Smooth muscle cell (in vitro differentiated cells): Measurements from ENCODE around the gene FBXL22. TPM values are rescaled to one million over a fixed set of nuclear protein-coding genes. Genes with fewer than 3 reads are reported as not detected.

ENCODE experiments used
- DNase-seq: peaks from one replicate; lab custom pipeline; 2025; ENCODE audit not compliant: unreplicated experiment; lab: John Stamatoyannopoulos, UW
- H2AFZ ChIP-seq: fragments of 200-600 bp; sonication (generic); 2 replicates; pipeline ENCODE4 v1.6.0; 2016; ENCODE audit warnings: antibody characterized with exemption, low read depth, mild to moderate bottlenecking
- H3F3A ChIP-seq: fragments of 200-600 bp; sonication (generic); 2 replicates; pipeline ENCODE4 v1.6.0; 2017; ENCODE audit warnings: antibody characterized with exemption, low read depth
- H3K27ac ChIP-seq: fragments of 200-600 bp; sonication (generic); 2 replicates; pipeline ENCODE4 v1.5.1; 2016; ENCODE audit warnings: low read depth, mild to moderate bottlenecking
- H3K27me3 ChIP-seq: fragments of 200-600 bp; sonication (generic); 2 replicates; pipeline ENCODE4 v1.6.1; 2016; ENCODE audit warnings: low read depth, mild to moderate bottlenecking
- H3K36me3 ChIP-seq: fragments of 200-600 bp; sonication (generic); 2 replicates; pipeline ENCODE4 v1.5.1; 2016; ENCODE audit warnings: low read depth
- H3K4me1 ChIP-seq: fragments of 200-600 bp; sonication (generic); 2 replicates; pipeline ENCODE4 v1.5.1; 2016; ENCODE audit warnings: low read depth
- H3K4me2 ChIP-seq: fragments of 200-600 bp; sonication (generic); 2 replicates; pipeline ENCODE4 v1.6.0; 2016; ENCODE audit warnings: mild to moderate bottlenecking
- H3K4me3 ChIP-seq: fragments of 200-600 bp; sonication (generic); 2 replicates; pipeline ENCODE4 v1.5.1; 2016; ENCODE audit warnings: mild to moderate bottlenecking
- H3K79me2 ChIP-seq: fragments of 200-600 bp; sonication (generic); 2 replicates; pipeline ENCODE4 v1.6.0; 2016; ENCODE audit warnings: low read depth, mild to moderate bottlenecking
- H3K9ac ChIP-seq: fragments of 200-600 bp; sonication (generic); 2 replicates; pipeline ENCODE4 v1.6.0; 2016; ENCODE audit warnings: low read depth
- H3K9me3 ChIP-seq: fragments of 200-600 bp; sonication (generic); replicated peaks from 2 replicates; pipeline ENCODE4 v1.5.1; 2016; ENCODE audit warnings: low read depth
- H4K20me1 ChIP-seq: fragments of 200-600 bp; sonication (generic); 2 replicates; pipeline ENCODE4 v1.6.0; 2016; ENCODE audit warnings: low read depth
- CTCF ChIP-seq: fragments of 200-600 bp; sonication (generic); IDR thresholded peaks from 2 replicates; pipeline ENCODE4 v1.5.1; 2017; ENCODE audit warnings: borderline replicate concordance, mild to moderate bottlenecking, antibody characterized with exemption; ENCODE audit not compliant: insufficient read depth, poor library complexity, severe bottlenecking
- WGBS: methylation state at CpG from one replicate; pipeline ENCODE4 v1.1.7; 2016; ENCODE audit warnings: low lambda C conversion rate; 5-methylcytosine and 5-hydroxymethylcytosine counted together
- polyA plus RNA-seq: library from polyadenylated mRNA; unstranded; fragments of >200 nt; fragmentation: Nextera tagmentation; extraction: Ambion mirVana; gene quantifications from 2 replicates; pipeline ENCODE4 v1.2.1, GENCODE V29; 2016
- total RNA-seq: library from RNA; depleted of rRNA; stranded (reverse); fragments of >200 nt; gene quantifications from 2 replicates; pipeline ENCODE4 v1.2.3, GENCODE V29; 2014

Gene FBXL22
- total and polyA plus RNA-seq, 2 experiments from 2014 or later = 0.35 TPM; not detected in 1

- Histone ChIP-seq H3K9ac (no peak overlapping the region), H3K27ac (no peak overlapping the region), H2AFZ (no peak overlapping the region), H3F3A (no peaks in the 10 kb centered on the region), H3K4me1 (no peaks in the 10 kb centered on the region), H3K9me3 (peaks cover 6% of the 10 kb centered on the region), H3K79me2 (no peaks in the 10 kb centered on the region), H3K4me3 (no peak overlapping the region), H3K27me3 (no peaks in the 10 kb centered on the region), H3K36me3 (peaks cover 26% of the 10 kb centered on the region), H4K20me1 (no peaks in the 10 kb centered on the region), H3K4me2 (no peak overlapping the region)
- 100% methylated on average over 1 of the region's 1 CpG for WGBS
- TF ChIP-seq CTCF = no peak
- DNase-seq = no peak
These were observed 41.7 kb downstream of the FBXL22 start for GRCh38 chr15:63638839-63639238.

GRCh38 chr15:63640146-63640545 is 43.0 kb downstream of the FBXL22 start:
- Histone ChIP-seq H3K4me3 (no peak overlapping the region), H3K27ac (no peak overlapping the region)
- WGBS = 97% methylated on average over 3 of the region's 3 CpGs

More at GRCh38 chr15:63640146-63640545, 43.0 kb downstream of the FBXL22 start:
- no peak for DNase-seq
- no peak overlapping the region for H3K9ac ChIP-seq
- H2AFZ ChIP-seq = no peak overlapping the region
- H3K36me3 ChIP-seq = peaks cover 32% of the 10 kb centered on the region
- H3K79me2 ChIP-seq = no peaks in the 10 kb centered on the region
- no peaks in the 10 kb centered on the region for H4K20me1 ChIP-seq
- no peaks in the 10 kb centered on the region for H3K4me1 ChIP-seq
- peaks cover 6% of the 10 kb centered on the region for H3K9me3 ChIP-seq
- H3F3A ChIP-seq = no peaks in the 10 kb centered on the region
- no peak for TF ChIP-seq CTCF
- H3K4me2 ChIP-seq = no peak overlapping the region
- no peaks in the 10 kb centered on the region for H3K27me3 ChIP-seq

Other genes starting within 250 kb of the FBXL22 start
- gene CA12, start 215.5 kb upstream of the FBXL22 start, total RNA-seq = 12.5 and 14.0 TPM in 2 replicates
- gene CA12, start 215.5 kb upstream of the FBXL22 start, polyA plus RNA-seq = 9.2 and 13.5 TPM in 2 replicates
- gene USP3, start 92.8 kb upstream of the FBXL22 start, total RNA-seq = 25.5 and 26.2 TPM in 2 replicates
- 17.1 and 18.8 TPM in 2 replicates for gene USP3, start 92.8 kb upstream of the FBXL22 start, polyA plus RNA-seq
- 87.3 and 89.0 TPM in 2 replicates for gene HERC1, start 236.6 kb downstream of the FBXL22 start, total RNA-seq
- 14.1 and 24.3 TPM in 2 replicates for gene HERC1, start 236.6 kb downstream of the FBXL22 start, polyA plus RNA-seq